ENCODE measurements around the gene GALNT16. TPM values are rescaled to one million over a fixed set of nuclear protein-coding genes. Genes with fewer than 3 reads are reported as not detected.

Gene GALNT16
- total and polyA plus RNA-seq, 2 experiments from 2014 or later = 1.7 to 2.6 TPM

GRCh38 chr14:69395929-69396328, 136.0 kb downstream of the GALNT16 start:
- H3K36me3 ChIP-seq (replicated peaks; ENCODE audit: insufficient read depth, low read depth) = no peaks in the 10 kb centered on the region
- no peak for DNase-seq (ENCODE audit: low spot score)
- H4K20me1 ChIP-seq (ENCODE audit: insufficient read depth, poor library complexity, severe bottlenecking) = peaks cover 49% of the 10 kb centered on the region
- peaks cover 22% of the 10 kb centered on the region for H3K4me1 ChIP-seq (ENCODE audit: insufficient read depth)
- H3K9me3 ChIP-seq (ENCODE audit: low read depth) = no peaks in the 10 kb centered on the region
- H3K4me2 ChIP-seq = peak overlapping the region; percentile 95
- peaks cover 93% of the 10 kb centered on the region for H3K79me2 ChIP-seq
- TF ChIP-seq EZH2 (IDR thresholded peaks at IDR 0.05; ENCODE audit: borderline replicate concordance) = no peak
- no peak for TF ChIP-seq EZH2phosphoT487 (IDR thresholded peaks at IDR 0.05; ENCODE audit: low read depth, severe bottlenecking, unreplicated experiment)
- no peak for TF ChIP-seq CTCF (IDR thresholded peaks at IDR 0.05; ENCODE audit: poor library complexity)
- no peaks in the 10 kb centered on the region for H3K27me3 ChIP-seq
- no peak overlapping the region for H2AFZ ChIP-seq
- 93% methylated on average over 4 of the region's 4 CpGs for WGBS (ENCODE audit: low lambda C conversion rate, missing lambda C conversion rate)
- H3K27ac ChIP-seq = no peak overlapping the region
- no peak overlapping the region for H3K4me3 ChIP-seq
- H3K9me2 ChIP-seq (replicated peaks; ENCODE audit: insufficient read depth) = no peaks in the 10 kb centered on the region

GRCh38 chr14:69398053-69398817, 138.3 kb downstream of the GALNT16 start, which contains the start of the genes ERH and SLC39A9:
Gene ERH, minus strand, starts transcription at chr14:69398299. Its CDS starts 66 bp downstream, at chr14:69398233.
Gene SLC39A9, plus strand, starts transcription at chr14:69398692. Its CDS starts 678 bp downstream, at chr14:69399370.
- Histone ChIP-seq H3K4me1 (ENCODE audit: insufficient read depth) (peaks cover 33% of the 10 kb centered on the region), H3K27ac (peak within 1 kb of the TSS; percentile 91), H3K27me3 (no peaks in the 10 kb centered on the region), H3K4me3 (peak within 1 kb of the TSS; percentile 34), H3K4me2 (peak within 1 kb of the TSS; percentile 95), H4K20me1 (ENCODE audit: insufficient read depth, poor library complexity, severe bottlenecking) (peaks cover 42% of the 10 kb centered on the region), H3K9me3 (ENCODE audit: low read depth) (no peaks in the 10 kb centered on the region), H3K79me2 (peaks cover 93% of the 10 kb centered on the region), H3K9me2 (replicated peaks; ENCODE audit: insufficient read depth) (no peaks in the 10 kb centered on the region), H3K36me3 (replicated peaks; ENCODE audit: insufficient read depth, low read depth) (no peaks in the 10 kb centered on the region), H2AFZ (peak within 1 kb of the TSS; percentile 72)
- TF ChIP-seq CTCF (IDR thresholded peaks at IDR 0.05; ENCODE audit: poor library complexity) = no peak
- no peak for TF ChIP-seq EZH2 (IDR thresholded peaks at IDR 0.05; ENCODE audit: borderline replicate concordance)
- no peak for TF ChIP-seq EZH2phosphoT487 (IDR thresholded peaks at IDR 0.05; ENCODE audit: low read depth, severe bottlenecking, unreplicated experiment)
- WGBS (ENCODE audit: low lambda C conversion rate, missing lambda C conversion rate) = under 1% methylated on average over 45 of the region's 53 CpGs
- DNase-seq (ENCODE audit: low spot score) = peak; percentile 97

GRCh38 chr14:69398818-69399210, 138.9 kb downstream of the GALNT16 start:
- no peak for TF ChIP-seq CTCF (IDR thresholded peaks at IDR 0.05; ENCODE audit: poor library complexity)
- TF ChIP-seq EZH2phosphoT487 (IDR thresholded peaks at IDR 0.05; ENCODE audit: low read depth, severe bottlenecking, unreplicated experiment) = no peak
- TF ChIP-seq EZH2 (IDR thresholded peaks at IDR 0.05; ENCODE audit: borderline replicate concordance) = no peak
- Histone ChIP-seq H3K9me3 (ENCODE audit: low read depth) (no peaks in the 10 kb centered on the region), H3K9me2 (replicated peaks; ENCODE audit: insufficient read depth) (no peaks in the 10 kb centered on the region), H2AFZ (peak overlapping the region; percentile 37), H3K4me3 (peak overlapping the region; percentile 34), H3K4me1 (ENCODE audit: insufficient read depth) (peaks cover 33% of the 10 kb centered on the region), H3K27ac (peak overlapping the region; percentile 91), H3K36me3 (replicated peaks; ENCODE audit: insufficient read depth, low read depth) (no peaks in the 10 kb centered on the region), H3K79me2 (peaks cover 93% of the 10 kb centered on the region), H3K4me2 (peak overlapping the region; percentile 91), H3K27me3 (no peaks in the 10 kb centered on the region), H4K20me1 (ENCODE audit: insufficient read depth, poor library complexity, severe bottlenecking) (peaks cover 39% of the 10 kb centered on the region)
- no peak for DNase-seq (ENCODE audit: low spot score)
- 1% methylated on average over 18 of the region's 18 CpGs for WGBS (ENCODE audit: low lambda C conversion rate, missing lambda C conversion rate)
